ENCODE measurements around the gene PCBP2. TPM values are rescaled to one million over a fixed set of nuclear protein-coding genes. Genes with fewer than 3 reads are reported as not detected.
"Not testable (repeated sequence)": the region's sequence is repeated elsewhere in the genome, so short reads cannot be mapped to it uniquely, and the experiment has no call there.

The PCBP2 gene
- 100 to 1,000 TPM; 254 to 463 (median 347) TPM for total RNA-seq
- long read RNA-seq, partial matches to known transcripts = 22 of 25 reads
- long read RNA-seq, other reads (novel, unspliced or antisense) = 1 of 25 reads

- Histone ChIP-seq H3K36me3 (peaks cover 7 to 24% (median 17%) of the 10 kb centered on the region in 4 donors), H3K27me3 (no peaks in the 10 kb centered on the region), H3K27ac (peak within 1 kb of the TSS; percentile 81 to 92 (median 92)), H3K9me3 (no peaks in the 10 kb centered on the region), H3K4me3 (peak within 1 kb of the TSS; percentile 63 to 89 (median 76)), H3K4me1 (peaks cover 0 to 15% (median 4%) of the 10 kb centered on the region in 4 donors)
- TF ChIP-seq POLR2A (IDR thresholded peaks at IDR 0.05) (peak; percentile 51), CTCF (IDR thresholded peaks at IDR 0.05) (peak; percentile 85 to 93 (median 90))
- intact Hi-C loops (cut with DNase I) = loop anchor here in 1 of 2 donors (5.0 kb wide), 1 partner anchor 36 kb away; no protein-coding TSS in a partner anchor
- peak; percentile 98 to 99 (median 99) for DNase-seq
- ATAC-seq = peak; percentile 94 to 97 (median 94)
- WGBS (ENCODE audit: insufficient coverage, low coverage, low lambda C conversion rate, missing lambda C conversion rate) = under 1% methylated on average over 14 of the region's 32 CpGs
Observed at GRCh38 chr12:53451661-53452158, at the start of gene PCBP2. PCBP2 (plus strand) TSS chr12:53452102; CDS start chr12:53454801, 2,699 bp downstream.

GRCh38 chr12:53402351-53402750 lies 49.6 kb upstream of the PCBP2 start:
- H3K36me3 ChIP-seq = peaks cover 0 to 12% (median 7%) of the 10 kb centered on the region in 4 donors
- H3K27ac ChIP-seq; ATAC-seq; H3K4me3 ChIP-seq; H3K4me1 ChIP-seq; DNase-seq; H3K27me3 ChIP-seq; H3K9me3 ChIP-seq; intact Hi-C loops (cut with DNase I): not testable (repeated sequence)
- 97% methylated on average over 15 of the region's 16 CpGs for WGBS (ENCODE audit: insufficient coverage, low coverage, low lambda C conversion rate, missing lambda C conversion rate)

GRCh38 chr12:53402871-53403270 lies 49.0 kb upstream of the PCBP2 start:
- TF ChIP-seq POLR2A (IDR thresholded peaks at IDR 0.05) = no peak
- no peak for TF ChIP-seq CTCF (IDR thresholded peaks at IDR 0.05)
- DNase-seq (no peak), ATAC-seq (no peak)
- WGBS (ENCODE audit: insufficient coverage, low coverage, low lambda C conversion rate, missing lambda C conversion rate) = 94% methylated on average over 3 of the region's 7 CpGs
- no peaks in the 10 kb centered on the region for H3K9me3 ChIP-seq
- H3K36me3 ChIP-seq = peaks cover 0 to 17% (median 9%) of the 10 kb centered on the region in 4 donors
- intact Hi-C loops (cut with DNase I) = no loop called here
- no peaks in the 10 kb centered on the region for H3K4me1 ChIP-seq
- H3K4me3 ChIP-seq = no peak overlapping the region
- no peak overlapping the region for H3K27ac ChIP-seq
- no peaks in the 10 kb centered on the region for H3K27me3 ChIP-seq

- no peak overlapping the region for H3K27ac ChIP-seq
- H3K4me1 ChIP-seq = peaks cover 0 to 5% (median 2%) of the 10 kb centered on the region in 4 donors
- WGBS (ENCODE audit: insufficient coverage, low coverage, low lambda C conversion rate, missing lambda C conversion rate) = 100% methylated on average over 3 of the region's 5 CpGs
- H3K9me3 ChIP-seq = no peaks in the 10 kb centered on the region
- TF ChIP-seq POLR2A (IDR thresholded peaks at IDR 0.05) (no peak), CTCF (IDR thresholded peaks at IDR 0.05) (no peak)
- H3K4me3 ChIP-seq = no peak overlapping the region
- H3K36me3 ChIP-seq = peaks cover 4 to 63% (median 33%) of the 10 kb centered on the region in 4 donors
- H3K27me3 ChIP-seq = no peaks in the 10 kb centered on the region
- DNase-seq = no peak
- no peak for ATAC-seq
- intact Hi-C loops (cut with DNase I) = no loop called here
Observed at GRCh38 chr12:53410951-53411350, 41.0 kb upstream of the PCBP2 start.

GRCh38 chr12:53413485-53414204 lies 38.3 kb upstream of the PCBP2 start:
- 66% methylated on average over 3 of the region's 3 CpGs for WGBS (ENCODE audit: insufficient coverage, low coverage, low lambda C conversion rate, missing lambda C conversion rate)
- ATAC-seq = no peak
- intact Hi-C loops (cut with DNase I) = no loop called here

More at GRCh38 chr12:53413485-53414204, 38.3 kb upstream of the PCBP2 start:
- no peak for TF ChIP-seq CTCF (IDR thresholded peaks at IDR 0.05)
- TF ChIP-seq POLR2A (IDR thresholded peaks at IDR 0.05) = no peak
- no peak overlapping the region for H3K27ac ChIP-seq
- H3K36me3 ChIP-seq = peaks cover 4 to 42% (median 20%) of the 10 kb centered on the region in 4 donors
- H3K4me1 ChIP-seq = peaks cover 0 to 5% (median 2%) of the 10 kb centered on the region in 4 donors
- DNase-seq = no peak
- H3K27me3 ChIP-seq = no peaks in the 10 kb centered on the region
- no peak overlapping the region for H3K4me3 ChIP-seq
- H3K9me3 ChIP-seq = no peaks in the 10 kb centered on the region

Measured in right lobe of liver (tissue), 6 donors.